HEK293 (cell line): ENCODE results near the gene SAE1.
A peak's percentile ranks its signal among the peaks of the same experiment; 100 is the strongest.

ENCODE experiments used
- GLI2 ChIP-seq: fragments of 450-650 bp; formaldehyde crosslinking; IDR thresholded peaks from 2 replicates; pipeline ENCODE4; 2017; ENCODE audit warnings: missing biosample characterization, missing genetic modification characterization, low read depth, borderline replicate concordance
- GLIS2 ChIP-seq: fragments of 450-650 bp; formaldehyde crosslinking; IDR thresholded peaks from 2 replicates; pipeline ENCODE4 v1.5.1; 2016; ENCODE audit warnings: missing biosample characterization, missing genetic modification characterization
- HOXA7 ChIP-seq: sonication (generic); formaldehyde crosslinking; IDR thresholded peaks from 2 replicates; pipeline ENCODE4 v1.8.1; 2022; ENCODE audit warnings: missing genetic modification reagents, borderline replicate concordance
- HOXC10 ChIP-seq: sonication (generic); formaldehyde crosslinking; IDR thresholded peaks from 2 replicates; pipeline ENCODE4 v1.8.1; 2023; ENCODE audit warnings: mild to moderate bottlenecking, missing genetic modification reagents
- INSM2 ChIP-seq: fragments of 450-650 bp; formaldehyde crosslinking; IDR thresholded peaks from 2 replicates; pipeline ENCODE4 v1.5.1; 2016; ENCODE audit warnings: missing biosample characterization, missing genetic modification characterization
- KLF9 ChIP-seq: fragments of 450-650 bp; formaldehyde crosslinking; IDR thresholded peaks from 2 replicates; pipeline ENCODE4 v1.5.1; 2016; ENCODE audit warnings: missing biosample characterization, missing genetic modification characterization, low read depth
- SCRT2 ChIP-seq: fragments of 450-650 bp; formaldehyde crosslinking; IDR thresholded peaks from 2 replicates; pipeline ENCODE4 v1.5.1; 2016; ENCODE audit warnings: missing biosample characterization, missing genetic modification characterization
- SP7 ChIP-seq: fragments of 450-650 bp; formaldehyde crosslinking; IDR thresholded peaks from 2 replicates; pipeline ENCODE4 v1.5.1; 2016; ENCODE audit warnings: missing biosample characterization, missing genetic modification characterization
- ZBTB10 ChIP-seq: fragments of 450-650 bp; formaldehyde crosslinking; IDR thresholded peaks from 2 replicates; pipeline ENCODE4 v1.5.1; 2016; ENCODE audit warnings: missing biosample characterization, missing genetic modification characterization
- ZNF112 ChIP-seq: fragments of 450-650 bp; formaldehyde crosslinking; IDR thresholded peaks from 2 replicates; pipeline ENCODE4 v1.5.0; 2017; ENCODE audit warnings: missing biosample characterization, missing genetic modification characterization
- ZNF18 ChIP-seq: fragments of 450-650 bp; formaldehyde crosslinking; IDR thresholded peaks from 2 replicates; pipeline ENCODE4 v1.5.1; 2016; ENCODE audit warnings: missing biosample characterization, missing genetic modification characterization
- ZNF211 ChIP-seq: fragments of 450-650 bp; formaldehyde crosslinking; IDR thresholded peaks from 2 replicates; pipeline ENCODE4 v1.5.1; 2016; ENCODE audit warnings: low read depth, missing biosample characterization, missing genetic modification characterization
- ZNF311 ChIP-seq: fragments of 450-650 bp; formaldehyde crosslinking; IDR thresholded peaks from 2 replicates; pipeline ENCODE4 v1.5.1; 2017; ENCODE audit warnings: missing biosample characterization, missing genetic modification characterization, borderline replicate concordance
- ZNF335 ChIP-seq: fragments of 450-650 bp; formaldehyde crosslinking; conservative IDR thresholded peaks from 2 replicates; pipeline ENCODE4 v1.5.1; 2016; ENCODE audit warnings: missing biosample characterization, missing genetic modification characterization
- ZNF391 ChIP-seq: fragments of 450-650 bp; formaldehyde crosslinking; IDR thresholded peaks from 2 replicates; pipeline ENCODE4 v1.5.1; 2016; ENCODE audit warnings: low read depth, missing biosample characterization, missing genetic modification characterization, borderline replicate concordance
- ZNF416 ChIP-seq: fragments of 450-650 bp; formaldehyde crosslinking; IDR thresholded peaks from 2 replicates; pipeline ENCODE4 v1.5.1; 2016; ENCODE audit warnings: missing biosample characterization, missing genetic modification characterization
- ZNF488 ChIP-seq: fragments of 450-650 bp; formaldehyde crosslinking; IDR thresholded peaks from 2 replicates; pipeline ENCODE4 v1.5.1; 2016; ENCODE audit warnings: missing biosample characterization, missing genetic modification characterization
- ZNF549 ChIP-seq: fragments of 450-650 bp; IDR thresholded peaks from 2 replicates; pipeline ENCODE4 v1.5.1; 2018; ENCODE audit warnings: missing biosample characterization, missing genetic modification characterization, mild to moderate bottlenecking, inconsistent platforms, moderate library complexity
- ZNF629 ChIP-seq: fragments of 450-650 bp; formaldehyde crosslinking; IDR thresholded peaks from 2 replicates; pipeline ENCODE4 v1.5.1; 2017; ENCODE audit warnings: missing biosample characterization, missing genetic modification characterization
- ZNF670 ChIP-seq: fragments of 450-650 bp; formaldehyde crosslinking; IDR thresholded peaks from 2 replicates; pipeline ENCODE4 v1.5.1; 2016; ENCODE audit warnings: missing biosample characterization, missing genetic modification characterization, low read depth
- ZNF837 ChIP-seq: fragments of 450-650 bp; formaldehyde crosslinking; IDR thresholded peaks from 2 replicates; pipeline ENCODE4 v1.5.1; 2016; ENCODE audit warnings: missing biosample characterization, missing genetic modification characterization
- TF ChIP-seq, protein P1 (sequence below): fragments of 450-650 bp; IDR thresholded peaks from 2 replicates; pipeline ENCODE4 v1.5.1; 2018; ENCODE audit warnings: missing biosample characterization, missing genetic modification characterization
- TF ChIP-seq, protein P2 (sequence below): fragments of 450-650 bp; formaldehyde crosslinking; IDR thresholded peaks from 2 replicates; pipeline ENCODE4 v1.5.1; 2016; ENCODE audit warnings: missing biosample characterization, missing genetic modification characterization
- TF ChIP-seq, protein P3 (sequence below): fragments of 450-650 bp; formaldehyde crosslinking; IDR thresholded peaks from 2 replicates; pipeline ENCODE4; 2016; ENCODE audit warnings: missing biosample characterization, missing genetic modification characterization
- TF ChIP-seq, protein P4 (sequence below): fragments of 450-650 bp; formaldehyde crosslinking; IDR thresholded peaks from 2 replicates; pipeline ENCODE4 v1.5.1; 2016; ENCODE audit warnings: missing biosample characterization, missing genetic modification characterization

The SAE1 gene

DNA sequence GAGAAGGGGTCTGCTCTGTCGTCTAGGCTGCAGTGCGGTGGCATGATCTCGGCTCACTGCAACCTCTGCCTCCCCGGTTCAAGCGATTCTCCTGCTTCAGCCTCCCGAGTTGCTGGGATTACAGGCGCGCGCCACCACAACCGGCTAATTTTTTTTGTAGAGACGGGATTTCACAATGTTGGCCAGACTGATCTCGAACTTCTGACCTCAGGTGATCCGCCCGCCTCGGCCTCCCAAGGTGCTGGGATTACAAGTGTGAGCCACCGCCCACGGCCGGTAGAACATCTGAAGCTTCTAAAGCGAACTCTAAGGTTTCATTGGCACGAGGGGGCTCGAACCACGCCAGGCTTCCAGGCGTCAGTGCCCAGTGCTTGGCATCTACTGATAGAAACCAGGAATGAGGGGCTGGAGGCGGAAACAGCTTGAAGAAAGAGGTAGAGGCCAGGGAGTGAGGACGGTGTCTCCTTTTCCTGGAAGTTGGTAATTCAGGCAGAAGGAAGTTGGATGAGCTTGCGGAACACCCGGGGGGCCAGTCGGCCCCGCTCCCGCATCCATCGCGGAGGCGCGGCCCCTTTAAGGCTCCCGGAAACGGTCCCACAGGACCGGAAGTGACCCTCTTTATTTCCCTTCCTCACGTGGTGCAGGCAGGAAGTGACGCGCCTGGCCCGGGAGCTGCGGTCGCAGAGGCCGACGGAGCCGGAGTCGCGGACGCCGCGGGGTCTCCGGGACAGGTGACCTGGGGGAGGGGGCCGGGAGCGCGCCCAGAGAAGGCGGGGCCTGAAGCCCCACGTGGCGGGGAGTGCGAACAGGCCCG lies 125.5 kb downstream of the SAE1 start, which contains the start of gene CCDC9 (continued):
- TF ChIP-seq SP7 (no peak), ZNF629 (peak; percentile 85), INSM2 (no peak), HOXA7 (CRISPR knock-in tag) (no peak), ZNF670 (no peak), ZNF837 (tag by site-specific recombination) (no peak), ZBTB10 (tag by site-specific recombination) (no peak), ZNF112 (tag by site-specific recombination) (no peak), GLI2 (tag by site-specific recombination) (no peak), ZNF488 (tag by site-specific recombination) (no peak), ZNF335 (tag by site-specific recombination) (peak; percentile 90), ZNF18 (tag by site-specific recombination) (no peak), HOXC10 (CRISPR knock-in tag) (peak; percentile 68; the same call in 1 of the 2 replicates), ZNF211 (no peak), ZNF311 (tag by site-specific recombination) (no peak), ZNF391 (tag by site-specific recombination) (no peak), ZNF416 (no peak), ZNF549 (no peak), GLIS2 (tag by site-specific recombination) (peak; percentile 71), SCRT2 (no peak), KLF9 (no peak)
- TF ChIP-seq, protein P1, sequence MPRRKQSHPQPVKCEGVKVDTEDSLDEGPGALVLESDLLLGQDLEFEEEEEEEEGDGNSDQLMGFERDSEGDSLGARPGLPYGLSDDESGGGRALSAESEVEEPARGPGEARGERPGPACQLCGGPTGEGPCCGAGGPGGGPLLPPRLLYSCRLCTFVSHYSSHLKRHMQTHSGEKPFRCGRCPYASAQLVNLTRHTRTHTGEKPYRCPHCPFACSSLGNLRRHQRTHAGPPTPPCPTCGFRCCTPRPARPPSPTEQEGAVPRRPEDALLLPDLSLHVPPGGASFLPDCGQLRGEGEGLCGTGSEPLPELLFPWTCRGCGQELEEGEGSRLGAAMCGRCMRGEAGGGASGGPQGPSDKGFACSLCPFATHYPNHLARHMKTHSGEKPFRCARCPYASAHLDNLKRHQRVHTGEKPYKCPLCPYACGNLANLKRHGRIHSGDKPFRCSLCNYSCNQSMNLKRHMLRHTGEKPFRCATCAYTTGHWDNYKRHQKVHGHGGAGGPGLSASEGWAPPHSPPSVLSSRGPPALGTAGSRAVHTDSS (tag by site-specific recombination), result no peak
- TF ChIP-seq, protein P2, sequence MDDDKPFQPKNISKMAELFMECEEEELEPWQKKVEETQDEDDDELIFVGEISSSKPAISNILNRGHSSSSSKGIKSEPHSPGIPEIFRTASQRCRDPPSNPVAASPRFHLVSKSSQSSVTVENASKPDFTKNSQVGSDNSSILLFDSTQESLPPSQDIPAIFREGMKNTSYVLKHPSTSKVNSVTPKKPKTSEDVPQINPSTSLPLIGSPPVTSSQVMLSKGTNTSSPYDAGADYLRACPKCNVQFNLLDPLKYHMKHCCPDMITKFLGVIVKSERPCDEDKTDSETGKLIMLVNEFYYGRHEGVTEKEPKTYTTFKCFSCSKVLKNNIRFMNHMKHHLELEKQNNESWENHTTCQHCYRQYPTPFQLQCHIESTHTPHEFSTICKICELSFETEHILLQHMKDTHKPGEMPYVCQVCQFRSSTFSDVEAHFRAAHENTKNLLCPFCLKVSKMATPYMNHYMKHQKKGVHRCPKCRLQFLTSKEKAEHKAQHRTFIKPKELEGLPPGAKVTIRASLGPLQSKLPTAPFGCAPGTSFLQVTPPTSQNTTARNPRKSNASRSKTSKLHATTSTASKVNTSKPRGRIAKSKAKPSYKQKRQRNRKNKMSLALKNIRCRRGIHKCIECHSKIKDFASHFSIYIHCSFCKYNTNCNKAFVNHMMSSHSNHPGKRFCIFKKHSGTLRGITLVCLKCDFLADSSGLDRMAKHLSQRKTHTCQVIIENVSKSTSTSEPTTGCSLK, result no peak
- TF ChIP-seq, protein P3, sequence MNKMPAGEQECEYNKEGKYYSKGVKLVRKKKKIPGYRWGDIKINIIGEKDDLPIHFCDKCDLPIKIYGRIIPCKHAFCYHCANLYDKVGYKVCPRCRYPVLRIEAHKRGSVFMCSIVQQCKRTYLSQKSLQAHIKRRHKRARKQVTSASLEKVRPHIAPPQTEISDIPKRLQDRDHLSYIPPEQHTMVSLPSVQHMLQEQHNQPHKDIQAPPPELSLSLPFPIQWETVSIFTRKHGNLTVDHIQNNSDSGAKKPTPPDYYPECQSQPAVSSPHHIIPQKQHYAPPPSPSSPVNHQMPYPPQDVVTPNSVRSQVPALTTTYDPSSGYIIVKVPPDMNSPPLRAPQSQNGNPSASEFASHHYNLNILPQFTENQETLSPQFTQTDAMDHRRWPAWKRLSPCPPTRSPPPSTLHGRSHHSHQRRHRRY (tag by site-specific recombination), result no peak
- TF ChIP-seq, protein P4, sequence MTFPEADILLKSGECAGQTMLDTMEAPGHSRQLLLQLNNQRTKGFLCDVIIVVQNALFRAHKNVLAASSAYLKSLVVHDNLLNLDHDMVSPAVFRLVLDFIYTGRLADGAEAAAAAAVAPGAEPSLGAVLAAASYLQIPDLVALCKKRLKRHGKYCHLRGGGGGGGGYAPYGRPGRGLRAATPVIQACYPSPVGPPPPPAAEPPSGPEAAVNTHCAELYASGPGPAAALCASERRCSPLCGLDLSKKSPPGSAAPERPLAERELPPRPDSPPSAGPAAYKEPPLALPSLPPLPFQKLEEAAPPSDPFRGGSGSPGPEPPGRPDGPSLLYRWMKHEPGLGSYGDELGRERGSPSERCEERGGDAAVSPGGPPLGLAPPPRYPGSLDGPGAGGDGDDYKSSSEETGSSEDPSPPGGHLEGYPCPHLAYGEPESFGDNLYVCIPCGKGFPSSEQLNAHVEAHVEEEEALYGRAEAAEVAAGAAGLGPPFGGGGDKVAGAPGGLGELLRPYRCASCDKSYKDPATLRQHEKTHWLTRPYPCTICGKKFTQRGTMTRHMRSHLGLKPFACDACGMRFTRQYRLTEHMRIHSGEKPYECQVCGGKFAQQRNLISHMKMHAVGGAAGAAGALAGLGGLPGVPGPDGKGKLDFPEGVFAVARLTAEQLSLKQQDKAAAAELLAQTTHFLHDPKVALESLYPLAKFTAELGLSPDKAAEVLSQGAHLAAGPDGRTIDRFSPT (tag by site-specific recombination), result no peak
